Mammary epithelial cell (primary cell): ENCODE results near the gene PABPN1.

Experiments used
- EZH2 ChIP-seq: IDR thresholded peaks from 2 replicates; pipeline ENCODE4 v1.6.1; 2012; ENCODE audit warnings: low read length, inconsistent platforms, borderline replicate concordance
- TF ChIP-seq, protein P1 (sequence below), 2 donors: IDR thresholded peaks in 1 of 2; conservative IDR thresholded peaks in 1 of 2; 2 replicates each; pipeline ENCODE4 v1.5.1; 2011 to 2012; ENCODE audit warnings: inconsistent platforms in 2 of 2, low read length in 2 of 2, mild to moderate bottlenecking in 2 of 2, control low read depth in 1 of 2, low read depth in 1 of 2; ENCODE audit not compliant: insufficient read depth in 1 of 2; ENCODE audit errors: extremely low read depth in 1 of 2

DNA sequence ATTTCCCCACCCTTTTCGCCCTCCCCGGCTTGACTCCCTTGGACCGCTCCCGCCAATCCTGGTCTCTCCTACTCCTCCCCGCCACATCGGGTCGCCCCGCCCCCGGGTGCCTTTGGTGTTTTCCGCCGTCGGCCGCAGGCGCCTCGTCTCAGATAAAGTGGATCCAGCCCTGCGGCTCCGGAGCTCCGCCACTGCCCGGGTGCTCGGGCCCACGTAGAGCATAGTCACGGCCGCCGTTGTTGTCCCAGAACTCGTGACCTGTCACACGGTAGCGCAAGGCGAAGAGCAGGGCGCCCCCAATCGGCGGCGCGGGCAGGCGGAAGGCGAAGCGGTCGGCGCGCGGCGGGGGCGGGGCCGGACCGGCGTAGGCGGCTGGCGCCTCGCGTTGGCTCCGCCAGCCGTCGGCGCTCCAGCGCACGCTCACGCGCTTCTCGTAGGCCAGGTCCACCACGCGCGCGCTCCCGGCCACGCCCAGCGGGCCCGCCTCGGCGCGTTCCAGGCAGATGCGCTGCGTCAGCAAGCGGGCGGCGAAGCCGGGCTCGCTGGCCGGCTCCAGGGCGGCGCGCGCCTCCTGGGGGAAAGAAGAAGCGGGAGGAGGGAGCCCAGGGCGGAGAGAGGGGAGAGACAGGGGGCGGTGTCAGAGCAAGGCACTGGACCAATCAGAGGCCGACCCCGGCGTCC is 19.8 kb upstream of the PABPN1 start:
- TF ChIP-seq, protein P1, sequence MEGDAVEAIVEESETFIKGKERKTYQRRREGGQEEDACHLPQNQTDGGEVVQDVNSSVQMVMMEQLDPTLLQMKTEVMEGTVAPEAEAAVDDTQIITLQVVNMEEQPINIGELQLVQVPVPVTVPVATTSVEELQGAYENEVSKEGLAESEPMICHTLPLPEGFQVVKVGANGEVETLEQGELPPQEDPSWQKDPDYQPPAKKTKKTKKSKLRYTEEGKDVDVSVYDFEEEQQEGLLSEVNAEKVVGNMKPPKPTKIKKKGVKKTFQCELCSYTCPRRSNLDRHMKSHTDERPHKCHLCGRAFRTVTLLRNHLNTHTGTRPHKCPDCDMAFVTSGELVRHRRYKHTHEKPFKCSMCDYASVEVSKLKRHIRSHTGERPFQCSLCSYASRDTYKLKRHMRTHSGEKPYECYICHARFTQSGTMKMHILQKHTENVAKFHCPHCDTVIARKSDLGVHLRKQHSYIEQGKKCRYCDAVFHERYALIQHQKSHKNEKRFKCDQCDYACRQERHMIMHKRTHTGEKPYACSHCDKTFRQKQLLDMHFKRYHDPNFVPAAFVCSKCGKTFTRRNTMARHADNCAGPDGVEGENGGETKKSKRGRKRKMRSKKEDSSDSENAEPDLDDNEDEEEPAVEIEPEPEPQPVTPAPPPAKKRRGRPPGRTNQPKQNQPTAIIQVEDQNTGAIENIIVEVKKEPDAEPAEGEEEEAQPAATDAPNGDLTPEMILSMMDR (conservative IDR thresholded peaks at IDR 0.05 in 1 of 2, IDR thresholded peaks at IDR 0.05 in 1 of 2; ENCODE audit: extremely low read depth in 1 of 2, insufficient read depth in 1 of 2, low read depth in 1 of 2, low read length in 2 of 2), result peak; percentile 38 to 74
- TF ChIP-seq EZH2, result no peak
